Breast epithelium (tissue), 3 donors: ENCODE measurements around the gene OR1M1.

ENCODE experiments used
- POLR2A ChIP-seq: fragments of 450-650 bp; IDR thresholded peaks from one replicate; pipeline ENCODE4 v1.6.1; 2016; ENCODE audit warnings: antibody characterized with exemption, mild to moderate bottlenecking, moderate library complexity
- TF ChIP-seq, protein P1 (sequence below), 3 donors: fragments of 450-650 bp; IDR thresholded peaks; one replicate each; pipeline ENCODE4 v1.5.1; 2016 to 2017; ENCODE audit warnings: antibody characterized with exemption in 3 of 3, mild to moderate bottlenecking in 3 of 3, moderate library complexity in 3 of 3

DNA sequence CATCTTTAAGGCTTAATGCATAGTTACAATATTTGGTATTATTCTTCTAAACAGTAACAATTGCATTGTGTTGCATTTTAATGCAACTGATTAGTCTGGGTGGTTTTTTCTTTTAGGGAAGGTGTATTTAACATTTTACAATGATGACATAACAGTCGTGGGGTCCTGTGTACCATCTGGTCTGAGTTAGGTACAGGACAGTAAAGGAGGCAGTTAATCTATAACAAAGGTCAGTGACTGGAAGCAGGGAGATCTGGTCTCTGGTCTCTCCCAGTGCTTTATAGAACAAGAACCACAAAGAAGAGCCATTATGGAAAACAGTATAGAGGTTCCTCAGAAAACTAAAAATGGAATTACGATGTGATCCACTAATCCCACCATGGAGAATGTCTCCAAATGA is 23.1 kb downstream of the OR1M1 start:
- TF ChIP-seq, protein P1, sequence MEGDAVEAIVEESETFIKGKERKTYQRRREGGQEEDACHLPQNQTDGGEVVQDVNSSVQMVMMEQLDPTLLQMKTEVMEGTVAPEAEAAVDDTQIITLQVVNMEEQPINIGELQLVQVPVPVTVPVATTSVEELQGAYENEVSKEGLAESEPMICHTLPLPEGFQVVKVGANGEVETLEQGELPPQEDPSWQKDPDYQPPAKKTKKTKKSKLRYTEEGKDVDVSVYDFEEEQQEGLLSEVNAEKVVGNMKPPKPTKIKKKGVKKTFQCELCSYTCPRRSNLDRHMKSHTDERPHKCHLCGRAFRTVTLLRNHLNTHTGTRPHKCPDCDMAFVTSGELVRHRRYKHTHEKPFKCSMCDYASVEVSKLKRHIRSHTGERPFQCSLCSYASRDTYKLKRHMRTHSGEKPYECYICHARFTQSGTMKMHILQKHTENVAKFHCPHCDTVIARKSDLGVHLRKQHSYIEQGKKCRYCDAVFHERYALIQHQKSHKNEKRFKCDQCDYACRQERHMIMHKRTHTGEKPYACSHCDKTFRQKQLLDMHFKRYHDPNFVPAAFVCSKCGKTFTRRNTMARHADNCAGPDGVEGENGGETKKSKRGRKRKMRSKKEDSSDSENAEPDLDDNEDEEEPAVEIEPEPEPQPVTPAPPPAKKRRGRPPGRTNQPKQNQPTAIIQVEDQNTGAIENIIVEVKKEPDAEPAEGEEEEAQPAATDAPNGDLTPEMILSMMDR (IDR thresholded peaks at IDR 0.05) = no peak
- no peak for TF ChIP-seq POLR2A
